H1 (cell line): ENCODE data around the gene ARHGAP22. TPM values are rescaled to one million over a fixed set of nuclear protein-coding genes. Genes with fewer than 3 reads are reported as not detected.

ENCODE experiments used
- CTCF ChIA-PET: fragments of 300-600 bp; sonication (Branson Sonifier 250); formaldehyde crosslinking; loops from one replicate; lab custom pipeline; 2021; ENCODE audit not compliant: partially characterized antibody; lab: Charles Lee
- POLR2A ChIA-PET: fragments of 300-600 bp; sonication (Branson Sonifier 250); formaldehyde crosslinking; loops from one replicate; lab custom pipeline; 2021; ENCODE audit warnings: inconsistent platforms; ENCODE audit not compliant: partially characterized antibody; lab: Charles Lee
- DNase-seq, 2 experiments: peaks; one replicate each; pipeline versions ENCODE4 v3.0.0 to v3.0.0-alpha.2; 2010 to 2022; ENCODE audit warnings: low spot score in 2 of 2, low read depth in 1 of 2, mixed read lengths in 1 of 2
- FAIRE-seq: peaks from 2 replicates; lab custom pipeline; 2011; peaks lifted over from hg19 to GRCh38; lab: Jason Lieb, UNC
- H2AFZ ChIP-seq: 2 replicates; pipeline ENCODE4 v1.8.1; 2012; ENCODE audit warnings: low read length, inconsistent platforms
- H2AK5ac ChIP-seq: 2 replicates; pipeline ENCODE4 v1.6.1; 2013; ENCODE audit warnings: low read depth, low read length
- H2BK120ac ChIP-seq: replicated peaks from 2 replicates; pipeline ENCODE3; 2013; ENCODE audit warnings: low read depth, low read length, inconsistent platforms
- H2BK12ac ChIP-seq: 2 replicates; pipeline ENCODE4 v1.6.1; 2013; ENCODE audit warnings: low read depth, low read length
- H2BK15ac ChIP-seq: 2 replicates; pipeline ENCODE4 v1.6.1; 2013; ENCODE audit warnings: low read length
- H2BK20ac ChIP-seq: 2 replicates; pipeline ENCODE4 v1.6.1; 2013; ENCODE audit warnings: low read length
- H2BK5ac ChIP-seq: 2 replicates; pipeline ENCODE4 v1.6.1; 2013; ENCODE audit warnings: low read depth, low read length
- H3K14ac ChIP-seq: 2 replicates; pipeline ENCODE4 v1.6.1; 2013; ENCODE audit warnings: inconsistent platforms; ENCODE audit not compliant: insufficient read length
- H3K18ac ChIP-seq: 2 replicates; pipeline ENCODE4 v1.6.1; 2013; ENCODE audit warnings: low read length; ENCODE audit errors: extremely low read depth
- H3K23ac ChIP-seq: 2 replicates; pipeline ENCODE4 v1.6.1; 2013; ENCODE audit warnings: inconsistent platforms; ENCODE audit not compliant: insufficient read length
- H3K23me2 ChIP-seq: 2 replicates; pipeline ENCODE4 v1.6.1; 2013; ENCODE audit warnings: low read depth, low read length
- H3K27ac ChIP-seq: 2 replicates; pipeline ENCODE4 v1.6.1; 2011; ENCODE audit warnings: low read depth, low read length, inconsistent platforms
- H3K27me3 ChIP-seq, 4 experiments: replicated peaks in 1 of 4; 1 replicate in 1 of 4; 2 replicates in 3 of 4; pipeline versions ENCODE4 v1.6.1 to v1.8.1; 2011 to 2013; ENCODE audit warnings: low read length in 3 of 4, mild to moderate bottlenecking in 3 of 4, inconsistent platforms in 2 of 4, mixed read lengths in 2 of 4, moderate library complexity in 1 of 4; ENCODE audit not compliant: control insufficient read depth in 3 of 4, insufficient read depth in 3 of 4; ENCODE audit errors: extremely low read depth in 1 of 4
- H3K36me3 ChIP-seq, 4 experiments: 2 replicates each; pipeline versions ENCODE4 v1.6.1 to v1.8.1; 2011 to 2013; ENCODE audit warnings: mild to moderate bottlenecking in 4 of 4, low read length in 3 of 4, moderate library complexity in 2 of 4, control low read depth in 1 of 4, inconsistent platforms in 1 of 4; ENCODE audit not compliant: insufficient read depth in 4 of 4, control insufficient read depth in 2 of 4
- H3K4ac ChIP-seq: replicated peaks from 2 replicates; pipeline ENCODE3; 2013; ENCODE audit warnings: low read length, low read depth, mixed read lengths, inconsistent platforms; ENCODE audit not compliant: insufficient read length
- H3K4me1 ChIP-seq, 4 experiments: replicated peaks in 1 of 4; 1 replicate in 1 of 4; 2 replicates in 3 of 4; pipeline versions ENCODE4 v1.6.1 to v1.8.1; 2011 to 2013; ENCODE audit warnings: low read length in 3 of 4, inconsistent platforms in 2 of 4, mixed read lengths in 1 of 4; ENCODE audit not compliant: insufficient read depth in 4 of 4, control insufficient read depth in 3 of 4
- H3K4me2 ChIP-seq, 2 experiments: 2 replicates each; pipeline versions ENCODE4 v1.6.1 to v1.8.1; 2011 to 2013; ENCODE audit warnings: low read depth in 2 of 2, low read length in 2 of 2, control low read depth in 1 of 2, inconsistent platforms in 1 of 2, mild to moderate bottlenecking in 1 of 2; ENCODE audit not compliant: insufficient read depth in 1 of 2
- H3K4me3 ChIP-seq, 4 experiments: fragments of 200-600, 300-600 bp in 1 of 4; sonication (generic), shearing (Covaris generic), sonication (Bioruptor Twin) in 1 of 4; 2 replicates each; pipeline versions ENCODE4 v1.5.1 to v1.8.1; 2011 to 2016; ENCODE audit warnings: low read length in 4 of 4, low read depth in 3 of 4, control low read depth in 2 of 4, inconsistent platforms in 2 of 4, mild to moderate bottlenecking in 2 of 4, mixed read lengths in 1 of 4, moderate library complexity in 1 of 4; ENCODE audit not compliant: insufficient read depth in 2 of 4; ENCODE audit errors: extremely low read depth in 1 of 4
- H3K56ac ChIP-seq: replicated peaks from 2 replicates; pipeline ENCODE3; 2013; ENCODE audit warnings: low read depth, mild to moderate bottlenecking, mixed read lengths, low read length, inconsistent platforms; ENCODE audit not compliant: insufficient read length
- H3K79me1 ChIP-seq: 2 replicates; pipeline ENCODE4 v1.6.1; 2013; ENCODE audit warnings: low read depth, low read length, control low read depth
- H3K79me2 ChIP-seq, 2 experiments: 2 replicates each; pipeline versions ENCODE4 v1.6.1 to v1.8.1; 2012 to 2013; ENCODE audit warnings: low read length in 2 of 2, mild to moderate bottlenecking in 2 of 2, inconsistent platforms in 1 of 2; ENCODE audit not compliant: insufficient read depth in 2 of 2, control insufficient read depth in 1 of 2
- H3K9ac ChIP-seq, 4 experiments: replicated peaks in 1 of 4; 1 replicate in 1 of 4; 2 replicates in 3 of 4; pipeline versions ENCODE4 v1.6.1 to v1.8.1; 2011 to 2013; ENCODE audit warnings: low read depth in 3 of 4, low read length in 3 of 4, control low read depth in 2 of 4, mild to moderate bottlenecking in 2 of 4, moderate library complexity in 2 of 4, inconsistent platforms in 1 of 4; ENCODE audit errors: extremely low read depth in 1 of 4
- H3K9me3 ChIP-seq, 2 experiments: 2 replicates each; pipeline versions ENCODE4 v1.6.1 to v1.8.1; 2012 to 2013; ENCODE audit warnings: mild to moderate bottlenecking in 2 of 2, moderate library complexity in 2 of 2, control low read depth in 1 of 2, inconsistent platforms in 1 of 2, low read depth in 1 of 2, low read length in 1 of 2, mixed read lengths in 1 of 2; ENCODE audit not compliant: insufficient read depth in 2 of 2
- H4K20me1 ChIP-seq, 2 experiments: replicated peaks in 1 of 2; 2 replicates each; pipeline versions ENCODE3 to v1.8.1; 2011 to 2013; ENCODE audit warnings: inconsistent platforms in 2 of 2, low read length in 2 of 2, mild to moderate bottlenecking in 1 of 2; ENCODE audit not compliant: insufficient read depth in 2 of 2, control insufficient read depth in 1 of 2
- H4K5ac ChIP-seq: 2 replicates; pipeline ENCODE4 v1.6.1; 2013; ENCODE audit warnings: low read length, low read depth, mixed read lengths, inconsistent platforms; ENCODE audit not compliant: insufficient read length
- H4K8ac ChIP-seq: 2 replicates; pipeline ENCODE4 v1.8.0; 2013; ENCODE audit warnings: mild to moderate bottlenecking, moderate library complexity, low read length, inconsistent platforms; ENCODE audit not compliant: insufficient read depth; ENCODE audit errors: extremely low read depth
- H4K91ac ChIP-seq: replicated peaks from 2 replicates; pipeline ENCODE3; 2013; ENCODE audit warnings: low read length, mixed read lengths, inconsistent platforms; ENCODE audit not compliant: insufficient read length
- ATF3 ChIP-seq: IDR thresholded peaks from 2 replicates; pipeline ENCODE4 v1.6.1; 2011; ENCODE audit warnings: low read depth, mild to moderate bottlenecking, low read length; ENCODE audit not compliant: insufficient read depth
- BACH1 ChIP-seq: IDR thresholded peaks from 2 replicates; pipeline ENCODE4 v1.6.1; 2012; ENCODE audit warnings: low read length, improper control_type of control experiment
- BCL11A ChIP-seq, 2 experiments: IDR thresholded peaks; one replicate each; pipeline ENCODE4 v1.6.1; 2011; ENCODE audit warnings: low read depth in 2 of 2, low read length in 2 of 2, mild to moderate bottlenecking in 2 of 2
- CEBPB ChIP-seq: IDR thresholded peaks from 2 replicates; pipeline ENCODE4 v1.6.1; 2012; ENCODE audit warnings: low read depth, low read length
- EZH2 ChIP-seq: fragments of 200-600 bp; sonication (generic); IDR thresholded peaks from 2 replicates; pipeline ENCODE4 v1.7.1; 2012; ENCODE audit warnings: low read depth, mild to moderate bottlenecking, moderate library complexity, low read length, inconsistent platforms; ENCODE audit not compliant: severe bottlenecking
- NANOG ChIP-seq: IDR thresholded peaks from 2 replicates; pipeline ENCODE4 v1.6.1; 2011; ENCODE audit warnings: low read length, low read depth, mild to moderate bottlenecking, inconsistent platforms; ENCODE audit not compliant: insufficient read depth, poor library complexity, severe bottlenecking
- NRF1 ChIP-seq: IDR thresholded peaks from 2 replicates; pipeline ENCODE4 v1.6.1; 2011; ENCODE audit warnings: mild to moderate bottlenecking, low read depth, low read length, improper control_type of control experiment
- RFX5 ChIP-seq: IDR thresholded peaks from 2 replicates; pipeline ENCODE4 v1.6.1; 2011; ENCODE audit warnings: low read depth, low read length, improper control_type of control experiment, borderline replicate concordance
- RXRA ChIP-seq: IDR thresholded peaks from 2 replicates; pipeline ENCODE4 v1.6.1; 2011; ENCODE audit warnings: low read depth, mild to moderate bottlenecking, low read length, moderate library complexity; ENCODE audit not compliant: insufficient read depth
- USF2 ChIP-seq: IDR thresholded peaks from 2 replicates; pipeline ENCODE4 v1.6.1; 2011; ENCODE audit warnings: low read length, improper control_type of control experiment
- YY1 ChIP-seq: IDR thresholded peaks from 2 replicates; pipeline ENCODE4 v1.6.1; 2011; ENCODE audit warnings: low read depth, mild to moderate bottlenecking, low read length
- WGBS, 2 experiments: shearing (Covaris generic) in 1 of 2; methylation state at CpG; one replicate each; pipeline versions ENCODE4 v1.1.6 to v1.1.7; 2013 to 2015; ENCODE audit warnings: low lambda C conversion rate in 2 of 2, mixed read lengths in 2 of 2, inconsistent platforms in 1 of 2, low coverage in 1 of 2, missing lambda C conversion rate in 1 of 2; ENCODE audit not compliant: insufficient replicate concordance in 2 of 2, insufficient coverage in 1 of 2, insufficient read length in 1 of 2; ENCODE audit errors: extremely low coverage in 1 of 2, missing lambda C conversion rate in 1 of 2; 5-methylcytosine and 5-hydroxymethylcytosine counted together
- polyA plus RNA-seq, 7 experiments: library from polyadenylated mRNA; depleted of rRNA in 3 of 7; stranded (reverse) in 5 of 7; unstranded in 2 of 7; fragments of >200 nt in 5 of 7; fragments of 200-250 nt in 2 of 7; gene quantifications; 1 replicate in 5 of 7; 2 replicates in 1 of 7; 4 replicates in 1 of 7; pipeline versions ENCODE4 v1.2.1 to v1.2.3, GENCODE V29; 2011 to 2013; ENCODE audit warnings: missing spikeins in 2 of 7, mixed read lengths in 2 of 7
- total RNA-seq: library from RNA; stranded (reverse); fragmentation: NEBNext Ultra II Directional; extraction: Animal tissue kit (Norgen Biotek cat#: 25700); gene quantifications from 2 replicates; pipeline ENCODE4 v1.2.1, GENCODE V29; 2021

ARHGAP22 gene
- total and polyA plus RNA-seq, 2 of the 8 experiments (the other 6 are each of a cell fraction or from before 2014, with no cell fraction given): 3.6 to 11.2 TPM

GRCh38 chr10:48468130-48468790, 136.6 kb downstream of the ARHGAP22 start:
- Histone ChIP-seq H3K14ac (no peak overlapping the region), H3K23me2 (peaks cover 4% of the 10 kb centered on the region; the same call in 1 of the 2 replicates), H3K79me2 (no peaks in the 10 kb centered on the region), H3K27me3 (peaks cover 0 to 12% (median 8%) of the 10 kb centered on the region in 4 experiments; a peak in 4 of 7 replicates), H2AK5ac (peak overlapping the region; percentile 39; the same call in 1 of the 2 replicates), H3K4me3 (no peak overlapping the region), H3K79me1 (no peaks in the 10 kb centered on the region), H4K8ac (no peak overlapping the region), H3K36me3 (no peaks in the 10 kb centered on the region), H3K56ac (no peak overlapping the region), H3K18ac (no peak overlapping the region), H2BK15ac (no peak overlapping the region), H3K4me2 (no peak overlapping the region), H3K27ac (no peak overlapping the region), H3K9ac (no peak overlapping the region), H4K91ac (no peak overlapping the region), H2BK12ac (no peak overlapping the region), H2BK120ac (peak overlapping the region; percentile 39), H4K20me1 (peaks cover 0 to 4% of the 10 kb centered on the region in 2 experiments), H3K4ac (peak overlapping the region; percentile 62), H3K23ac (no peak overlapping the region), H3K9me3 (no peaks in the 10 kb centered on the region), H2BK5ac (no peak overlapping the region), H4K5ac (no peak overlapping the region), H2AFZ (no peak overlapping the region), H2BK20ac (no peak overlapping the region), H3K4me1 (peaks cover 3 to 24% (median 17%) of the 10 kb centered on the region in 4 experiments; a peak in 6 of 7 replicates)
- POLR2A ChIA-PET: interaction anchor here (1.2 kb wide), 1 partner anchor 13 kb away, joined by 3 read pairs; no protein-coding TSS in a partner anchor
- WGBS, 2 experiments: 93% methylated on average over 3 of the region's 3 CpGs; no CpG with 5 or more reads in 1 of the 2 experiments
- CTCF ChIA-PET: interaction anchor here (1.1 to 3.5 kb wide), 5 partner anchors 9 to 190 kb away, joined by 3 to 15 read pairs (median 6); no protein-coding TSS in a partner anchor
- peak in 1 of 2 experiments; percentile 34 for DNase-seq
- no peak for FAIRE-seq
- TF ChIP-seq YY1 (no peak), RXRA (no peak), RFX5 (no peak), EZH2 (no peak), BCL11A (IDR thresholded peaks at IDR 0.05; ENCODE audit: low read depth in 2 of 2, low read length in 2 of 2) (no peak), ATF3 (no peak), NANOG (no peak), USF2 (no peak), NRF1 (no peak), BACH1 (no peak), CEBPB (no peak)
